GM21529 (cell line): ENCODE measurements around the gene INSC.

Experiments
- ATAC-seq: cut with Tn5 transposase; IDR thresholded peaks from one replicate; pipeline ENCODE4 v1.9.1; 2021; ENCODE audit not compliant: unreplicated experiment

Gene INSC

GRCh38 chr11:15108592-15109130, 6.1 kb upstream of the INSC start:
- ATAC-seq: no peak

- no peak for ATAC-seq
These were observed 5.1 kb upstream of the INSC start for GRCh38 chr11:15109602-15110001.

GRCh38 chr11:15111215-15111614, 3.5 kb upstream of the INSC start:
- no peak for ATAC-seq

GRCh38 chr11:15112131-15112541, 2.6 kb upstream of the INSC start:
- ATAC-seq: no peak

- peak; percentile 89 for ATAC-seq
These were observed 1.3 kb upstream of the INSC start for GRCh38 chr11:15113381-15113780.

- no peak for ATAC-seq
These were observed 963 bp downstream of the INSC start for GRCh38 chr11:15115686-15116085.

GRCh38 chr11:15117751-15118150, 3.0 kb downstream of the INSC start:
- ATAC-seq: no peak

- no peak for ATAC-seq
These were observed 3.7 kb downstream of the INSC start for GRCh38 chr11:15118431-15118830.

GRCh38 chr11:15119352-15119751, 4.6 kb downstream of the INSC start:
- no peak for ATAC-seq

GRCh38 chr11:15119826-15120225, 5.1 kb downstream of the INSC start:
- no peak for ATAC-seq

- ATAC-seq: no peak
These were observed 9.1 kb downstream of the INSC start for GRCh38 chr11:15123849-15124248.

- no peak for ATAC-seq
These were observed 9.8 kb downstream of the INSC start for GRCh38 chr11:15124528-15124927.

GRCh38 chr11:15127341-15127740, 12.6 kb downstream of the INSC start:
- no peak for ATAC-seq

- ATAC-seq: no peak
These were observed 13.9 kb downstream of the INSC start for GRCh38 chr11:15128621-15129020.

GRCh38 chr11:15136166-15136565, 21.4 kb downstream of the INSC start:
- ATAC-seq: no peak

GRCh38 chr11:15139096-15139770, 24.5 kb downstream of the INSC start:
- no peak for ATAC-seq

- ATAC-seq: no peak
These were observed 25.4 kb downstream of the INSC start for GRCh38 chr11:15139958-15140659.

- no peak for ATAC-seq
These were observed 26.7 kb downstream of the INSC start for GRCh38 chr11:15141381-15141780.

- ATAC-seq: no peak
These were observed 28.1 kb downstream of the INSC start for GRCh38 chr11:15142838-15143237.

GRCh38 chr11:15143855-15144254, 29.1 kb downstream of the INSC start:
- ATAC-seq: no peak

- no peak for ATAC-seq
These were observed 29.6 kb downstream of the INSC start for GRCh38 chr11:15144347-15144746.

GRCh38 chr11:15145151-15145550, 30.4 kb downstream of the INSC start:
- no peak for ATAC-seq
